Common myeloid progenitor, CD34-positive (primary cell): Measurements from ENCODE around the gene KLHL14.

Experiments used
- CTCF ChIA-PET: fragments of 350-600 bp; sonication (Branson Sonifier 250); formaldehyde crosslinking; loops from one replicate; lab custom pipeline; 2021; ENCODE audit warnings: antibody characterized with exemption; lab: Charles Lee
- POLR2A ChIA-PET: fragments of 350-600 bp; sonication (Branson Sonifier 250); formaldehyde crosslinking; loops from one replicate; lab custom pipeline; 2021; ENCODE audit warnings: antibody characterized with exemption; lab: Charles Lee
- DNase-seq, 3 donors: peaks; one replicate each; pipeline versions ENCODE4 v3.0.0 to v3.0.0-alpha.2; 2013
- H3K27ac ChIP-seq, 2 experiments: 1 replicate in 1 of 2; 2 replicates in 1 of 2; pipeline ENCODE4 v1.7.0; 2013; ENCODE audit warnings: inconsistent platforms in 2 of 2, low read length in 2 of 2, mild to moderate bottlenecking in 2 of 2, low read depth in 1 of 2, moderate library complexity in 1 of 2; ENCODE audit not compliant: severe bottlenecking in 2 of 2, insufficient read depth in 1 of 2, poor library complexity in 1 of 2
- H3K27me3 ChIP-seq, 5 experiments: replicated peaks in 2 of 5; 1 replicate in 3 of 5; 2 replicates in 2 of 5; pipeline versions ENCODE4 v1.6.1 to v1.7.0; 2013; ENCODE audit warnings: low read length in 4 of 5, mild to moderate bottlenecking in 2 of 5, moderate library complexity in 2 of 5, inconsistent platforms in 1 of 5; ENCODE audit not compliant: insufficient read depth in 5 of 5, control insufficient read depth in 4 of 5
- H3K36me3 ChIP-seq, 4 experiments: 1 replicate in 2 of 4; 2 replicates in 2 of 4; pipeline versions ENCODE4 v1.6.1 to v1.7.0; 2013; ENCODE audit warnings: low read length in 3 of 4, control low read depth in 1 of 4, mild to moderate bottlenecking in 1 of 4; ENCODE audit not compliant: control insufficient read depth in 4 of 4, insufficient read depth in 4 of 4
- H3K4me1 ChIP-seq, 4 experiments: 1 replicate in 3 of 4; 2 replicates in 1 of 4; pipeline versions ENCODE4 v1.6.1 to v1.7.1; 2013; ENCODE audit warnings: low read length in 3 of 4, mild to moderate bottlenecking in 3 of 4, control low read depth in 1 of 4, inconsistent platforms in 1 of 4, moderate library complexity in 1 of 4; ENCODE audit not compliant: control insufficient read depth in 4 of 4, insufficient read depth in 4 of 4; ENCODE audit errors: control extremely low read depth in 1 of 4
- H3K4me3 ChIP-seq, 7 experiments: 1 replicate in 4 of 7; 2 replicates in 3 of 7; pipeline versions ENCODE4 v1.5.1 to v1.7.0; 2013; ENCODE audit warnings: mild to moderate bottlenecking in 7 of 7, low read length in 6 of 7, moderate library complexity in 6 of 7, inconsistent platforms in 2 of 7, low read depth in 2 of 7, control low read depth in 1 of 7; ENCODE audit not compliant: insufficient read depth in 4 of 7, control insufficient read depth in 1 of 7; ENCODE audit errors: extremely low read depth in 1 of 7
- H3K9me3 ChIP-seq, 5 experiments: 1 replicate in 4 of 5; 2 replicates in 1 of 5; pipeline versions ENCODE4 v1.6.1 to v1.7.1; 2013; ENCODE audit warnings: low read length in 4 of 5, mild to moderate bottlenecking in 2 of 5, inconsistent platforms in 1 of 5, low read depth in 1 of 5, moderate library complexity in 1 of 5; ENCODE audit not compliant: control insufficient read depth in 4 of 5, insufficient read depth in 2 of 5; ENCODE audit errors: control extremely low read depth in 1 of 5
- WGBS: methylation state at CpG from one replicate; pipeline ENCODE4 v1.1.5; 2013; ENCODE audit not compliant: insufficient coverage; 5-methylcytosine and 5-hydroxymethylcytosine counted together

KLHL14 gene

GRCh38 chr18:32722279-32722678 lies 50.5 kb downstream of the KLHL14 start:
- H3K36me3 ChIP-seq = no peaks in the 10 kb centered on the region
- peaks cover 0 to 9% (median 2%) of the 10 kb centered on the region in 5 experiments for H3K27me3 ChIP-seq
- H3K27ac ChIP-seq = no peak overlapping the region
- H3K9me3 ChIP-seq = no peaks in the 10 kb centered on the region
- CTCF ChIA-PET = interaction anchor here (1.7 kb wide), 1 partner anchor 8 kb away, joined by 5 read pairs; no protein-coding TSS in a partner anchor
- no peak for DNase-seq
- 100% methylated on average over 2 of the region's 3 CpGs for WGBS
- H3K4me1 ChIP-seq = no peaks in the 10 kb centered on the region
- POLR2A ChIA-PET = no interaction called here
- H3K4me3 ChIP-seq = no peak overlapping the region

- CTCF ChIA-PET = no interaction called here
- no peaks in the 10 kb centered on the region for H3K36me3 ChIP-seq
- H3K4me3 ChIP-seq = no peak overlapping the region
- no peaks in the 10 kb centered on the region for H3K4me1 ChIP-seq
- 100% methylated on average over 3 of the region's 4 CpGs for WGBS
- no peak overlapping the region for H3K27ac ChIP-seq
- POLR2A ChIA-PET = no interaction called here
- no peaks in the 10 kb centered on the region for H3K9me3 ChIP-seq
- peaks cover 0 to 4% (median 0%) of the 10 kb centered on the region in 5 experiments for H3K27me3 ChIP-seq
- DNase-seq = no peak
Measured at GRCh38 chr18:32717126-32717525, 55.7 kb downstream of the KLHL14 start.

- no peak overlapping the region for H3K4me3 ChIP-seq
- CTCF ChIA-PET = interaction anchor here (0.6 to 2.8 kb wide), 5 partner anchors 8 to 204 kb away, joined by 3 to 9 read pairs (median 5); no protein-coding TSS in a partner anchor
- DNase-seq = peak; percentile 58 to 75 (median 68)
- H3K4me1 ChIP-seq = no peaks in the 10 kb centered on the region
- H3K27me3 ChIP-seq = peaks cover 0 to 4% (median 0%) of the 10 kb centered on the region in 5 experiments
- 0% methylated on average over 3 of the region's 4 CpGs for WGBS
- no peaks in the 10 kb centered on the region for H3K36me3 ChIP-seq
- POLR2A ChIA-PET = no interaction called here
- no peak overlapping the region for H3K27ac ChIP-seq
- H3K9me3 ChIP-seq = no peaks in the 10 kb centered on the region
Measured at GRCh38 chr18:32714571-32715148, 58.2 kb downstream of the KLHL14 start.

GRCh38 chr18:32712860-32713259 lies 60.0 kb downstream of the KLHL14 start:
- Histone ChIP-seq H3K27ac (no peak overlapping the region), H3K36me3 (no peaks in the 10 kb centered on the region), H3K9me3 (no peaks in the 10 kb centered on the region), H3K27me3 (peaks cover 0 to 8% (median 3%) of the 10 kb centered on the region in 5 experiments), H3K4me1 (no peaks in the 10 kb centered on the region), H3K4me3 (no peak overlapping the region)
- DNase-seq = no peak
- 100% methylated on average over 1 of the region's 1 CpG for WGBS
- ChIA-PET CTCF (no interaction called here), POLR2A (no interaction called here)

- Histone ChIP-seq H3K36me3 (no peaks in the 10 kb centered on the region), H3K4me3 (no peak overlapping the region), H3K4me1 (no peaks in the 10 kb centered on the region), H3K9me3 (no peaks in the 10 kb centered on the region), H3K27me3 (peaks cover 0 to 8% (median 2%) of the 10 kb centered on the region in 5 experiments), H3K27ac (no peak overlapping the region)
- CTCF ChIA-PET = interaction anchor here (1.2 kb wide), 1 partner anchor 19 kb away, joined by 3 read pairs; no protein-coding TSS in a partner anchor
- WGBS = 100% methylated on average over 1 of the region's 2 CpGs
- POLR2A ChIA-PET = no interaction called here
- DNase-seq = no peak
Measured at GRCh38 chr18:32711862-32712261, 61.0 kb downstream of the KLHL14 start.

GRCh38 chr18:32707586-32707985 lies 65.2 kb downstream of the KLHL14 start:
- Histone ChIP-seq H3K9me3 (no peaks in the 10 kb centered on the region), H3K27me3 (peaks cover 0 to 8% (median 3%) of the 10 kb centered on the region in 5 experiments), H3K4me1 (no peaks in the 10 kb centered on the region), H3K4me3 (no peak overlapping the region), H3K36me3 (no peaks in the 10 kb centered on the region), H3K27ac (no peak overlapping the region)
- DNase-seq = no peak
- POLR2A ChIA-PET = no interaction called here
- WGBS = 100% methylated on average over 2 of the region's 2 CpGs
- CTCF ChIA-PET = interaction anchor here (2.4 kb wide), 1 partner anchor 9 kb away, joined by 8 read pairs; no protein-coding TSS in a partner anchor

- Histone ChIP-seq H3K27me3 (peaks cover 0 to 8% (median 3%) of the 10 kb centered on the region in 5 experiments), H3K4me3 (no peak overlapping the region), H3K9me3 (no peaks in the 10 kb centered on the region), H3K27ac (no peak overlapping the region), H3K4me1 (no peaks in the 10 kb centered on the region), H3K36me3 (no peaks in the 10 kb centered on the region)
- CTCF ChIA-PET = interaction anchor here (0.9 to 2.4 kb wide), 2 partner anchors 9 to 68 kb away, joined by 3 to 8 read pairs; no protein-coding TSS in a partner anchor
- no peak for DNase-seq
- WGBS = 92% methylated on average over 2 of the region's 2 CpGs
- POLR2A ChIA-PET = no interaction called here
Measured at GRCh38 chr18:32707147-32707546, 65.7 kb downstream of the KLHL14 start.
